Hepatocyte (in vitro differentiated cells): ENCODE results near the gene HSPB8. TPM values are rescaled to one million over a fixed set of nuclear protein-coding genes. Genes with fewer than 3 reads are reported as not detected.

Experiments
- DNase-seq: peaks from one replicate; pipeline ENCODE4 v3.0.0-alpha.2; 2016; ENCODE audit warnings: low spot score
- H2AFZ ChIP-seq: fragments of 200-600 bp; sonication (generic); 2 replicates; pipeline ENCODE4 v1.6.0; 2016; ENCODE audit warnings: antibody characterized with exemption, mild to moderate bottlenecking
- H3K27ac ChIP-seq: fragments of 200-600 bp; sonication (generic); 2 replicates; pipeline ENCODE4 v1.5.1; 2016; ENCODE audit warnings: mild to moderate bottlenecking
- H3K27me3 ChIP-seq: fragments of 200-600 bp; sonication (generic); 2 replicates; pipeline ENCODE4 v1.6.1; 2016
- H3K36me3 ChIP-seq: fragments of 200-600 bp; sonication (generic); replicated peaks from 2 replicates; pipeline ENCODE4 v1.5.1; 2016; ENCODE audit warnings: low read depth; ENCODE audit not compliant: insufficient read depth
- H3K4me1 ChIP-seq: fragments of 200-600 bp; sonication (generic); 2 replicates; pipeline ENCODE4 v1.5.1; 2016; ENCODE audit warnings: mild to moderate bottlenecking, moderate library complexity; ENCODE audit not compliant: insufficient read depth
- H3K4me2 ChIP-seq: fragments of 200-600 bp; sonication (generic); 2 replicates; pipeline ENCODE4 v1.6.0; 2016
- H3K4me3 ChIP-seq: fragments of 200-600 bp; sonication (generic); 2 replicates; pipeline ENCODE4 v1.5.1; 2016; ENCODE audit warnings: mild to moderate bottlenecking
- H3K79me2 ChIP-seq: fragments of 200-600 bp; sonication (generic); 2 replicates; pipeline ENCODE4 v1.6.0; 2017; ENCODE audit warnings: mild to moderate bottlenecking
- H3K9me2 ChIP-seq: fragments of 200-600 bp; sonication (generic); replicated peaks from 2 replicates; pipeline ENCODE4 v1.6.0; 2017; ENCODE audit warnings: mild to moderate bottlenecking; ENCODE audit not compliant: insufficient read depth
- H3K9me3 ChIP-seq: fragments of 200-600 bp; sonication (generic); 2 replicates; pipeline ENCODE4 v1.5.1; 2016; ENCODE audit warnings: low read depth, mild to moderate bottlenecking
- H4K20me1 ChIP-seq: fragments of 200-600 bp; sonication (generic); 2 replicates; pipeline ENCODE4 v1.6.0; 2016; ENCODE audit warnings: mild to moderate bottlenecking; ENCODE audit not compliant: insufficient read depth, poor library complexity, severe bottlenecking
- EZH2 ChIP-seq: fragments of 200-600 bp; sonication (generic); IDR thresholded peaks from 2 replicates; pipeline ENCODE4 v1.6.1; 2016; ENCODE audit warnings: antibody characterized with exemption, mild to moderate bottlenecking, borderline replicate concordance
- EZH2phosphoT487 ChIP-seq: fragments of 200-600 bp; sonication (generic); IDR thresholded peaks from one replicate; pipeline ENCODE4 v1.6.1; 2018; ENCODE audit warnings: antibody characterized with exemption, mild to moderate bottlenecking, low read depth, moderate library complexity; ENCODE audit not compliant: unreplicated experiment, severe bottlenecking
- WGBS: methylation state at CpG from one replicate; pipeline ENCODE4 v1.1.6; 2016; ENCODE audit warnings: low lambda C conversion rate; ENCODE audit errors: missing lambda C conversion rate; 5-methylcytosine and 5-hydroxymethylcytosine counted together
- polyA plus RNA-seq: library from polyadenylated mRNA; unstranded; fragments of >200 nt; fragmentation: Nextera tagmentation; extraction: Ambion mirVana; gene quantifications from 2 replicates; pipeline ENCODE4 v1.2.1, GENCODE V29; 2016
- total RNA-seq: library from RNA; depleted of rRNA; stranded (reverse); fragments of >200 nt; gene quantifications from 2 replicates; pipeline ENCODE4 v1.2.3, GENCODE V29; 2014
- TF ChIP-seq, protein P1 (sequence below): fragments of 200-600 bp; sonication (generic); IDR thresholded peaks from 2 replicates; pipeline ENCODE4 v1.5.1; 2016; ENCODE audit warnings: antibody characterized with exemption, mild to moderate bottlenecking; ENCODE audit not compliant: poor library complexity

HSPB8 gene
- total and polyA plus RNA-seq, 2 experiments from 2014 or later, result 28.5 to 39.7 TPM

DNA sequence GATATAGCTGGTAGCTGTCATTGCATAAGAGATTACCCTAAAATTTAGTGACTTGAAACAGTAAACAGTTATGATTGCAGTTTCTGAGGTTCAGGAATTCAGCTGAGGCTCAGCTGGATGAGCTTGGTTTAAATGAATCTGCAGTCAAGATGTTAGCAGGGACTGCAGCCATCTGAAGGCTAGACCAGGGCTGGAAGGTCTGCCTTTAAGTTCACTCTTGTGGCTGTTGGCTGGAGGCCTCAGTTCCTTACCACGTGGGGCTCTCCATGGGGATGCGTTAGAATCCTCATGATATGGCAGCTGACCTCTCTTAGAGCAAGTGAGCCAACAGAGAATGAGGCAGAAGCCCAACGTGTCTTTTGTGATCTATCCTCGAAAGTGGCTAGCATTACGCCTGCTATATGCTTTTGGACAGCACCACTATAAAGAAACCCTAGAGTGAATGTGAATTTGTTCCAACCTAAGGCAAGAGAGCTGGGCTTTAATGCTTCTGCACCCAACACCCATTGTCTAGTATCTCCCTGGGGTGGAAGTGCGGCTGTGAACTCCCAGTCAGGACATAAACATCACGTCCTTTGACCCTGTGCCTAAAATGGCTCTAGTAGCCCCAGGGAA is 26.0 kb downstream of the HSPB8 start:
- WGBS, result 70% methylated on average over 7 of the region's 7 CpGs
- DNase-seq, result no peak
- no peak overlapping the region for H2AFZ ChIP-seq
- no peaks in the 10 kb centered on the region for H3K27me3 ChIP-seq
- TF ChIP-seq EZH2phosphoT487 (no peak), EZH2 (no peak)
- TF ChIP-seq, protein P1, sequence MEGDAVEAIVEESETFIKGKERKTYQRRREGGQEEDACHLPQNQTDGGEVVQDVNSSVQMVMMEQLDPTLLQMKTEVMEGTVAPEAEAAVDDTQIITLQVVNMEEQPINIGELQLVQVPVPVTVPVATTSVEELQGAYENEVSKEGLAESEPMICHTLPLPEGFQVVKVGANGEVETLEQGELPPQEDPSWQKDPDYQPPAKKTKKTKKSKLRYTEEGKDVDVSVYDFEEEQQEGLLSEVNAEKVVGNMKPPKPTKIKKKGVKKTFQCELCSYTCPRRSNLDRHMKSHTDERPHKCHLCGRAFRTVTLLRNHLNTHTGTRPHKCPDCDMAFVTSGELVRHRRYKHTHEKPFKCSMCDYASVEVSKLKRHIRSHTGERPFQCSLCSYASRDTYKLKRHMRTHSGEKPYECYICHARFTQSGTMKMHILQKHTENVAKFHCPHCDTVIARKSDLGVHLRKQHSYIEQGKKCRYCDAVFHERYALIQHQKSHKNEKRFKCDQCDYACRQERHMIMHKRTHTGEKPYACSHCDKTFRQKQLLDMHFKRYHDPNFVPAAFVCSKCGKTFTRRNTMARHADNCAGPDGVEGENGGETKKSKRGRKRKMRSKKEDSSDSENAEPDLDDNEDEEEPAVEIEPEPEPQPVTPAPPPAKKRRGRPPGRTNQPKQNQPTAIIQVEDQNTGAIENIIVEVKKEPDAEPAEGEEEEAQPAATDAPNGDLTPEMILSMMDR, result no peak
- no peaks in the 10 kb centered on the region for H3K36me3 ChIP-seq
- H3K9me2 ChIP-seq, result no peaks in the 10 kb centered on the region
- H4K20me1 ChIP-seq, result no peaks in the 10 kb centered on the region
- no peaks in the 10 kb centered on the region for H3K4me1 ChIP-seq
- no peak overlapping the region for H3K4me3 ChIP-seq
- no peak overlapping the region for H3K4me2 ChIP-seq
- no peaks in the 10 kb centered on the region for H3K9me3 ChIP-seq
- no peaks in the 10 kb centered on the region for H3K79me2 ChIP-seq
- no peak overlapping the region for H3K27ac ChIP-seq

DNA sequence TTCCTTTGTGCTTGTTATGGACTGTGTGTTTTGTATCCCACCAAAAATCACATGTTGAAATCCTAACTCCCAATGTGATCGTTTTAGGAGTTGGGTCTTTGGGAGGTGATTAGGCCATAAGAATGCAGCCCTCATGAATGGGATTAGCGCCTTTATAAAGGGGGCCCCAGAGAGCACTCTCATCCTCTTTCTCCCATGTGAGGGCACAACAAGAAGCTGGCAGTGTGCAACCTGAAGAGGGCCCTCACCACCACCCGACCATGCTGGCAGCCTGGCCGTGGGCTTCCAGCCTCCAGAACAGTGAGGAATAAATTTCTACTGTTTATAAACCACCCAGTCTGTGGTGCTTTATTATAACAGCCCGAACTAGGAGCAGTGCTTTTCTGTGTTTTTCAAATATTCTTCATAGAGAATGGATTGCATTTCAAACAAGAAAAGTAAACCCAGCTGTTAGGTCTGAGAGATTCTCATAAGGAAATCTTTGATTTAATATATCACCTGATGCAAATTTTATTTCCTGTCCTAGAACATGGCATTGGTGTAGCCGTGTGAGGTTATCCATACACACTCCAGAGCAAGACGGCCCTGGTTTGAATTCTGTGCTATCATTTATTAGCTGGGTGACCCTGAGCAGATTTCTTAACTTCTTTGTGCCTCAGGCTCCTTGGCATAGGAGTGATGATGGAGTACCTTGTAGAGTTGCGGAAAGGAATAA is 27.8 kb downstream of the HSPB8 start:
- H3K9me3 ChIP-seq, result no peaks in the 10 kb centered on the region
- no peaks in the 10 kb centered on the region for H4K20me1 ChIP-seq
- H3K27me3 ChIP-seq, result no peaks in the 10 kb centered on the region
- no peaks in the 10 kb centered on the region for H3K9me2 ChIP-seq
- H2AFZ ChIP-seq, result no peak overlapping the region
- H3K27ac ChIP-seq, result no peak overlapping the region
- H3K4me3 ChIP-seq, result no peak overlapping the region
- no peaks in the 10 kb centered on the region for H3K36me3 ChIP-seq
- H3K4me2 ChIP-seq, result no peak overlapping the region
- 67% methylated on average over 8 of the region's 8 CpGs for WGBS
- TF ChIP-seq, protein P1, result no peak
- TF ChIP-seq EZH2phosphoT487 (no peak), EZH2 (no peak)
- no peak for DNase-seq
- H3K79me2 ChIP-seq, result no peaks in the 10 kb centered on the region
- no peaks in the 10 kb centered on the region for H3K4me1 ChIP-seq

GRCh38 chr12:119207063-119207560 is 28.4 kb downstream of the HSPB8 start:
- 83% methylated on average over 2 of the region's 2 CpGs for WGBS
- Histone ChIP-seq H3K79me2 (no peaks in the 10 kb centered on the region), H2AFZ (no peak overlapping the region), H3K36me3 (no peaks in the 10 kb centered on the region), H3K27ac (no peak overlapping the region), H3K9me2 (no peaks in the 10 kb centered on the region), H3K27me3 (no peaks in the 10 kb centered on the region), H3K4me2 (no peak overlapping the region), H3K9me3 (no peaks in the 10 kb centered on the region), H3K4me3 (no peak overlapping the region), H4K20me1 (no peaks in the 10 kb centered on the region), H3K4me1 (no peaks in the 10 kb centered on the region)
- DNase-seq, result no peak
- TF ChIP-seq, protein P1, result no peak
- TF ChIP-seq EZH2 (no peak), EZH2phosphoT487 (no peak)
